Spleen (tissue), 7 donors: ENCODE data around the gene OR8D1.

Experiments
- POLR2A ChIP-seq, 3 donors: fragments of 450-650 bp; IDR thresholded peaks; one replicate each; pipeline ENCODE4 v1.5.1; 2017; ENCODE audit warnings: antibody characterized with exemption in 3 of 3, mild to moderate bottlenecking in 1 of 3
- POLR2AphosphoS5 ChIP-seq, 3 donors: sonication (generic); formaldehyde crosslinking; IDR thresholded peaks; one replicate each; pipeline ENCODE4 v1.5.1; 2017; ENCODE audit warnings: antibody characterized with exemption in 3 of 3
- TF ChIP-seq, protein P1 (sequence below), 11 experiments: fragments of 200-600 bp in 7 of 11; fragments of 450-650 bp in 4 of 11; sonication (generic) in 4 of 11; IDR thresholded peaks in 8 of 11; conservative IDR thresholded peaks in 3 of 11; 1 replicate in 7 of 11; 2 replicates in 4 of 11; pipeline versions ENCODE4 v1.4.0 to v1.8.0; 2016 to 2021; ENCODE audit warnings: antibody characterized with exemption in 11 of 11, inconsistent platforms in 4 of 11, mild to moderate bottlenecking in 1 of 11
- donor health status: DM: no; HTN: no; CAD: no; lungs with moderate emphysema.
- donor health status: DM: no; HTN: no; CAD: no.
- donor health status: DM: no; HTN: no; CAD: no.

DNA sequence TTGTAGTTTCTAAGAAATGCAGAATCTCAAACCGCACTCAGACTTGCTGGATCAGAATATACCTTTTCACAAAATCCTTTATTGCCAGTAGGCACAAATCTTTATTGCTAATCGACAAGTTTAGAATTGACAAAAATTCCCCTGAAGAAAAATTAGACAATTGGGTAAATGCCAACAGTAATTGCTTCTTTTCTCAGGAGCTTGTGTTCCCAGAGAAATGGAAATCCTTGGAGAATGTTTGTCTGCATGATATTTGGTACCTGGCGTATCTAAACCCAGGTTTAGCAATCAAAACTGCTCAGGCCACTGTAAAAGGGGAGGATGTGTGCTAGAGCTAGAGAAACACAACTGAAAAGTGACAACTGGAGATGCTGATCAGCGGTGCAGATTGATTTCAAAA, 57.7 kb downstream of the OR8D1 start, which contains the start of gene OR8G5:
- TF ChIP-seq, protein P1, sequence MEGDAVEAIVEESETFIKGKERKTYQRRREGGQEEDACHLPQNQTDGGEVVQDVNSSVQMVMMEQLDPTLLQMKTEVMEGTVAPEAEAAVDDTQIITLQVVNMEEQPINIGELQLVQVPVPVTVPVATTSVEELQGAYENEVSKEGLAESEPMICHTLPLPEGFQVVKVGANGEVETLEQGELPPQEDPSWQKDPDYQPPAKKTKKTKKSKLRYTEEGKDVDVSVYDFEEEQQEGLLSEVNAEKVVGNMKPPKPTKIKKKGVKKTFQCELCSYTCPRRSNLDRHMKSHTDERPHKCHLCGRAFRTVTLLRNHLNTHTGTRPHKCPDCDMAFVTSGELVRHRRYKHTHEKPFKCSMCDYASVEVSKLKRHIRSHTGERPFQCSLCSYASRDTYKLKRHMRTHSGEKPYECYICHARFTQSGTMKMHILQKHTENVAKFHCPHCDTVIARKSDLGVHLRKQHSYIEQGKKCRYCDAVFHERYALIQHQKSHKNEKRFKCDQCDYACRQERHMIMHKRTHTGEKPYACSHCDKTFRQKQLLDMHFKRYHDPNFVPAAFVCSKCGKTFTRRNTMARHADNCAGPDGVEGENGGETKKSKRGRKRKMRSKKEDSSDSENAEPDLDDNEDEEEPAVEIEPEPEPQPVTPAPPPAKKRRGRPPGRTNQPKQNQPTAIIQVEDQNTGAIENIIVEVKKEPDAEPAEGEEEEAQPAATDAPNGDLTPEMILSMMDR (IDR thresholded peaks at IDR 0.05 in 8 of 11, conservative IDR thresholded peaks at IDR 0.05 in 3 of 11), result no peak
- no peak for TF ChIP-seq POLR2A (IDR thresholded peaks at IDR 0.05)
- TF ChIP-seq POLR2AphosphoS5 (IDR thresholded peaks at IDR 0.05), result no peak
